Measurements from ENCODE around the gene PAM16. TPM values are rescaled to one million over a fixed set of nuclear protein-coding genes. Genes with fewer than 3 reads are reported as not detected.

PAM16 gene
- total and polyA plus RNA-seq, 2 of the 8 experiments (the other 6 are each of a cell fraction or from before 2014, with no cell fraction given) = 78.3 to 198 TPM

DNA sequence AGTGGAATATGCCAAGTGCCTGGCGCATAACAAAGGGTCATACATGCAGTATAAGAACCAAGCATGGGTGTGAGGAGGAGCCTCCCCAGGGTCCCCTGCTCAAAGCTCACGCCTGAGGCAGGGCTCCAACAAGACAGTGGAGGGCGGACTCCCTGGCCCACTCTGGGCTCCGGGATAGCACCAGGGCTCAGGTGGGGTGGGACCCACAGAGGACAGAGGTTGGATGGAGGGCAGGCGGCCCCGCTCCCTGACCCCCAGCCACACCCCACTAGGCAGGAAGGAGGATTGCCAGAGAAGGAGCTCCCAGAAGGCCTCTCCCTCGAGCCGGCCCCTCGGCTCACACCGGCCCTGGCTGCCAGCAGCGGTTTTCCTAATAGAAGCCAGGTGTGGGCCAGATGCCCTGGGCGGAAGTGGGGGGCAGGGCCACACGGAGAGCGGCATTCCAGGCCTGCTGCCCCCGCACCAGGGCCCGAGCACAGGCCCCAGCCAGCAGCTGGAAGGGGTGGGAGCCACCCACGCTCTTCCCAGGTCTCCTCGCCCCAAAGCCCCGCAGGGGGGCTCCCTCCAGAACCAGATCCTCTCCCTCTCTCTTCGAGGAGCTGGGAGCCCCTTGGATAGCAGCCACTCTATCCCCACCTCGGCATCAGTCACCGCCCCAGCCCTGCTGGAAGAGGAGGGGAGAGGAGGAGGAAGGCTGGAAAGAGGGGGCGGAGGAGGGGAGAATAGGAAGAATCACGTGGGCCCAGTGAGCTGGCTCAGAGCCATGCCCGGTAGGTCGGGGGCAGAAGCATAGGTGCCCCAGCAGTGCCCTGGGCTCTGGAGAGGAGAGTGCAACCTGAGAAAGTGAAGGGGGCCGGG, 41.5 kb upstream of the PAM16 start (continued):
- TF ChIP-seq SRF (IDR thresholded peaks at IDR 0.05; ENCODE audit: low read depth, low read length) (no peak), YY1 (IDR thresholded peaks at IDR 0.05; ENCODE audit: low read depth, low read length) (peak; percentile 24; the same call in 1 of the 2 replicates), BCL11A (IDR thresholded peaks at IDR 0.05; ENCODE audit: low read depth in 2 of 2, low read length in 2 of 2) (no peak), SUZ12 (IDR thresholded peaks at IDR 0.05; ENCODE audit: low read length) (no peak), RFX5 (IDR thresholded peaks at IDR 0.05; ENCODE audit: borderline replicate concordance, low read depth, low read length) (0 out of 2 replicates have a peak, but pooled peaks have one; percentile 6), RNF2 (IDR thresholded peaks at IDR 0.05; ENCODE audit: borderline replicate concordance, low read depth, low read length, missing control alignments, poor library complexity, severe bottlenecking) (no peak), ASH2L (IDR thresholded peaks at IDR 0.05; ENCODE audit: low read length) (peak; percentile 92), SIN3A (conservative IDR thresholded peaks at IDR 0.05 in 1 of 2, IDR thresholded peaks at IDR 0.05 in 1 of 2; ENCODE audit: low read depth in 1 of 2, low read length in 2 of 2) (no peak), TAF1 (IDR thresholded peaks at IDR 0.05; ENCODE audit: low read depth, low read length) (no peak), POLR2A (IDR thresholded peaks at IDR 0.05; ENCODE audit: control extremely low read depth in 1 of 2, low read depth in 2 of 2, low read length in 2 of 2) (peak in 1 of 2 experiments; percentile 55; a peak in 2 of 3 replicates), CHD2 (IDR thresholded peaks at IDR 0.05; ENCODE audit: low read length) (0 out of 2 replicates have a peak, but pooled peaks have one; percentile 20), EGR1 (IDR thresholded peaks at IDR 0.05; ENCODE audit: borderline replicate concordance, low read depth, low read length) (peak; percentile 98), CTBP2 (IDR thresholded peaks at IDR 0.05; ENCODE audit: borderline replicate concordance, insufficient read depth, insufficient read length, low read length) (peak; percentile 90), CBX8 (IDR thresholded peaks at IDR 0.05; ENCODE audit: borderline replicate concordance, low read depth, low read length) (no peak), CHD1 (IDR thresholded peaks at IDR 0.05; ENCODE audit: low read depth, low read length) (no peak), GABPA (IDR thresholded peaks at IDR 0.05; ENCODE audit: borderline replicate concordance, insufficient read depth, low read length) (no peak), POU5F1 (IDR thresholded peaks at IDR 0.05; ENCODE audit: low read depth, low read length) (peak; percentile 58; the same call in 1 of the 2 replicates)
- TF ChIP-seq, protein P1, sequence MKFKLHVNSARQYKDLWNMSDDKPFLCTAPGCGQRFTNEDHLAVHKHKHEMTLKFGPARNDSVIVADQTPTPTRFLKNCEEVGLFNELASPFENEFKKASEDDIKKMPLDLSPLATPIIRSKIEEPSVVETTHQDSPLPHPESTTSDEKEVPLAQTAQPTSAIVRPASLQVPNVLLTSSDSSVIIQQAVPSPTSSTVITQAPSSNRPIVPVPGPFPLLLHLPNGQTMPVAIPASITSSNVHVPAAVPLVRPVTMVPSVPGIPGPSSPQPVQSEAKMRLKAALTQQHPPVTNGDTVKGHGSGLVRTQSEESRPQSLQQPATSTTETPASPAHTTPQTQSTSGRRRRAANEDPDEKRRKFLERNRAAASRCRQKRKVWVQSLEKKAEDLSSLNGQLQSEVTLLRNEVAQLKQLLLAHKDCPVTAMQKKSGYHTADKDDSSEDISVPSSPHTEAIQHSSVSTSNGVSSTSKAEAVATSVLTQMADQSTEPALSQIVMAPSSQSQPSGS (IDR thresholded peaks at IDR 0.05; ENCODE audit: low read length) = no peak
- TF ChIP-seq, protein P2, sequence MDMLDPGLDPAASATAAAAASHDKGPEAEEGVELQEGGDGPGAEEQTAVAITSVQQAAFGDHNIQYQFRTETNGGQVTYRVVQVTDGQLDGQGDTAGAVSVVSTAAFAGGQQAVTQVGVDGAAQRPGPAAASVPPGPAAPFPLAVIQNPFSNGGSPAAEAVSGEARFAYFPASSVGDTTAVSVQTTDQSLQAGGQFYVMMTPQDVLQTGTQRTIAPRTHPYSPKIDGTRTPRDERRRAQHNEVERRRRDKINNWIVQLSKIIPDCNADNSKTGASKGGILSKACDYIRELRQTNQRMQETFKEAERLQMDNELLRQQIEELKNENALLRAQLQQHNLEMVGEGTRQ (IDR thresholded peaks at IDR 0.05; ENCODE audit: low read length) = peak; percentile 79
- TF ChIP-seq, protein P3, sequence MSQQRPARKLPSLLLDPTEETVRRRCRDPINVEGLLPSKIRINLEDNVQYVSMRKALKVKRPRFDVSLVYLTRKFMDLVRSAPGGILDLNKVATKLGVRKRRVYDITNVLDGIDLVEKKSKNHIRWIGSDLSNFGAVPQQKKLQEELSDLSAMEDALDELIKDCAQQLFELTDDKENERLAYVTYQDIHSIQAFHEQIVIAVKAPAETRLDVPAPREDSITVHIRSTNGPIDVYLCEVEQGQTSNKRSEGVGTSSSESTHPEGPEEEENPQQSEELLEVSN (IDR thresholded peaks at IDR 0.05) = peak; percentile 60
